IPS-NIHi11 (cell line): ENCODE results near the gene SCNM1.
A peak's percentile ranks its signal among the peaks of the same experiment; 100 is the strongest.

Experiments used
- DNase-seq: peaks from one replicate; pipeline ENCODE4 v3.0.0; 2012; ENCODE audit warnings: mixed read lengths, low spot score

SCNM1 gene, protein sequence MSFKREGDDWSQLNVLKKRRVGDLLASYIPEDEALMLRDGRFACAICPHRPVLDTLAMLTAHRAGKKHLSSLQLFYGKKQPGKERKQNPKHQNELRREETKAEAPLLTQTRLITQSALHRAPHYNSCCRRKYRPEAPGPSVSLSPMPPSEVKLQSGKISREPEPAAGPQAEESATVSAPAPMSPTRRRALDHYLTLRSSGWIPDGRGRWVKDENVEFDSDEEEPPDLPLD

DNA sequence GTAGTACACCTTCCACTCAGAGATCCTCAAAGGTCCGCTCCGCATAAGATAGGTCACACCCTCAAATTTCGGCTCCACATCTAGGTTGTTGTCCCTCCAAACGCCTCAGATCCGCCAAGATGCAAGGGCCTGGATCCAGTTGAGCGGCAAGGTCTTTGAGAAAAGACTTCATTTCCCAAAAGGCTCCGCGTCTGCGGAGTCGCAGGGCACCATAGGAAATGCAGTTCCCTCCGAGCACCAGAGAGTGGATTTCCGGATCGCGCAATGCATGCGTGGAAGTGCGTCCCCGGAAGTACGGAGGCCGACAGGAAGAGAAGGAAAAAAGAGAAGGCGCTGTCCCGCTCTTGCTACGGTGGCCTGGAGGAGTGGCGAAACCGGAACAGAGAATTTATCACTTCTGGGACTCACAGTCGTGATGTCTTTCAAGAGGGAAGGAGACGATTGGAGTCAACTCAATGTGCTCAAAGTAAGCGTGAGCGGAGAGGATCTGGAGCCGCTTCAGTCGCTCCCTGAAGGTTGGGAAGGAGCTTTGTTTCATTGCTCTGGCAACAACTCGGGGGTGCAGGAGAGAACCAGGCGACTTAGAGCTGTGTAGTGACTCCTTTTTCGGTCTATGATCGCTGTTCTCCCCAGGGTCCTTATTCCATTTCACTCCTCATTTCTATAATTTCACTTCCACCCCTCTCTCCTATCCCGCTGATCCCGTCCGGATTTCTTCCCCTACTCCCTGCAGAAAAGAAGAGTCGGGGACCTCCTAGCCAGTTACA is at the start of gene SCNM1, which contains the start of gene LYSMD1:
Gene SCNM1 (plus strand): TSS at position 407 of the 767 bp plus-strand sequence. CDS start 9 bp downstream, at position 416.
Gene LYSMD1 (minus strand): TSS at position 165 of the 767 bp plus-strand sequence. CDS start 644 bp downstream, outside the sequence.
- peak; percentile 93 for DNase-seq

DNA sequence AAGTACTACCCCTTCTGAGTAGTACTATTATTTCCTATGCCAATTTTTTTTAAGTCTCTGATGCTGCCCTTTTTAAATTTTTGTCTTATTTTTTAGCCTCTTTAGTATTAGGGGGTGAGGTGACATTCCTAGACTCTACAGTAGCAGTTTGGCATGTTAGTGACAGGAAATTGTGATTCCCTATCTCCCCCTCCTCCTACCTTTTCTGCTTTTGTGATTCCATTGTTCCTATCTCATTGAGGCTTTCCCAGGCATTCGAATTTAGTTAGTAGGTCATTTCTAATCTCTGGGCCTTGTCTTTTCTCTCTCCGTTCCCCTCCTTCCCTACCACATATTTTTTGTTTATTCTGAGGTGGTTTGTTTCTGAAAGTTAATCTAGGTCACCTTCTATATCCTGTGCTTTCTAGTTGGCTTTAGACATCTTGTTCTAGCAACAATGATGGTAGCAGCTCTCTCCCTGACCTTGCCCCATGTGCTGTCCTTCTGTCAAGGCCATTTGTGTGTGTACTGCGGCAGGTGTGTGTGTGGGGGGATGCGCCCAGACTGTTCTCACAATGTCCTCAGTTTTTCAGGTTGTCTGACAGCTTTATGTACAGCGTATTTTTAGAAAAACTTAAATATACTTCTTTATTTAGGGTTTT is 41.1 kb upstream of the SCNM1 start:
- DNase-seq: no peak

DNA sequence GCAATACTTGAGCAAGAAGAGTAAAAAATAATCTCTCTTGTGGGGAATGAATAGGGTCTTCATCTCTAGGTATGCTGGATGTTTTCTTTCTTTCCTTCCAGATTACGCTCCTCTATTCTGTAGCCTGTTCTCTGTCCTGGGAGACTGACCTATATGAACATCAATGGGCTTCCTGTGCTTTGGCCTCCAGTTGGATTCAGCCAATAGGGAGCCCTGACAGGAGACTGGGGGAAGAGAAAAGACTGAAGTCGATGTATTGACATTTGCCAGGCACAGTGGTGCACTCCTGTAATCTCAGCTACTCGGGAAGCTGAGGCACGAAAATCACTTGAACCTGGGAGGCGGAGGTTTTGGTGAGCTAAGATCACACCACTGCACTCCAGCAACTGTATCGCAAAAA is 37.1 kb upstream of the SCNM1 start:
- no peak for DNase-seq

DNA sequence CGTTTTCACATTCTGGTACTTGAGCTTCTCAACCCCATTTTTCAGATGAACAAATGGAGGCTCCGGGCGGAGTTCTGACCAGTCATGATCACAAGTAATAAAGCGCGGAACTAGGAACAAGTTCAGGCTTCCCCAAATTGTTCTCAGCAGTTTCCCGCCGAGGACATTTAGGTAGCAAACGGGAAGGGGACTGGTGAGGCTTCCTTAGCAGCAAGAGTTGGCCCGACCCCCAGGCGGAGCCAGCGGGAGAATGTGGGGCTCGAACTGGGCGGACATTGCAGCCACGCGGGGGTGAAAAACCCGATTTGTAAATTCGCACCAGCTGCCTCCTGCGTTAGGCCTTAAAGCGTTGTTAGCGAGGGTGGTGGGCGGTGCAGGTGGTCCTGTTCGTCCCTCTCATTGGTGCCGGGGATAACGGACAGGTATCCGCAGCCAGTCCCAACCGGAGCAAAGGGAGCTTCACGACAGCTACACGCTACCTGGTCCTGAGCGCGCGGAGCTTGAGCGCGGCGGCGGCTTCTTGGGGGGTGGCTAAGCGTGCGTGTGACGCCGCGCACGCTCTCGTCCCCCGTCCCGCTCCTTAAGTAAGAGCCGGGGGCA is 34.9 kb upstream of the SCNM1 start:
- DNase-seq: peak; percentile 92

DNA sequence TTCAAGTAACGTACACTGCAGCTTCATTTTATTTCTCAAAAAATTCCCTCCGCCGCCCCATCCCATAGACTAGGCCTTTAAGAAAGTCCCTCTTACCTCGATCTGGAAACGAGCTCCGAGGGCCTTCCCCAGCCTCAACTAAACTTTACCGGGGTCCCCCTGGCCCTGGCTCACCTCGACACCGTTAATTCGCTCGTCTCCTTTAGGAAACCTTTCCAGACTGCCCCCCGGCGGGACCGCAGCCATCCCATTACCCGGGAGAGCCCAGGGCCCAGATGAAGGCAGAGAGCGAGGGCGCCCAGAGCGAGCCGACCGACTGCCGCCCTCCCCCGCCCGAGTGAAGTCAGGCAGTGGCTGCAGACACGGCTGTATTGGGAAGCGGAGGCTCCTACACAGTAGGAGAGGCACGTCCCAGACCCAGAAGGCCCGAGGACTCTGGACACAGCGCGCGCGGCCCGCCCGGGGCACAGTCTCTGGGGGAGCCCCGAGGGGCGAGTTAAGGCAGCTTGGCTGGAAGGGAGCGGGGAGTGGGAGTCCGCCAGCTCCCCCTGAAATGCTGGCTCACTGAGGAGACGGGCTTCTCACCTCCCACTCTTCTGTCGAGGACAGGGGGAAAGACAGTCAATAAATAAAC is 34.1 kb upstream of the SCNM1 start:
- DNase-seq: peak; percentile 50

DNA sequence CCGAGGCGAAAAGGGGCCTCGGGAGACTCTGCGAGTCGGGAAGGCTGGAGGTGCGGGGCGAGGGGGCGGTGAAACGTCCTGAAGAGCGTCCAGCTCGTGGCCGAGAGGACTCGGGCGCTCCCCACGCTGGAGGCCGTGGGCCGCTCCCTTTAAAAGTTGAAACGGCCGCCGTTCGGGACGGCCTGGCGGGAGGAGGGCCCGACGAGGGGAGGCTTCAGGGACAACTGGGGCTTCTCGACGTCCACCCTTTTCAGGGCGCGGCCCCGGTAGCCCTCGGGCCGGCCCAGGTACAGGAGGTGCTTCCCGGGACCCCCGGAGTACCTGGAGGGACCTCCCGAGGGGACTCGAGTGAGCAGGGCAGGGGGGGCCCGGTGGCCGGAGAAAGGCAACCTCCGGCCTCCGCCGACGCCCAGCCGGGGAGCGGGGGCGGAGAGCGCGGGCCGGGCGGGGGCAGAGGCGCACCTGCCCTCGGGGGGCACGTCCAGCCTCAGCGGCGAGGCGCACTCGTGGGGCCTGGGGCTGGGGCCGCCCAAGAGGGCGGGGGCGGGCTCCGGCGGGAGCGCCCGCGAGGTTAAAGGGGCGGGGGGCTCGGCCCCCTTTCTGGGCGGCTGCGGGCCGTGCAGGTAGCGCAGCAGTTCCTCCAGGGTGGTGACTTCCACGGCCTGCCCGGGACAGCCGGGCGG is 33.5 kb upstream of the SCNM1 start:
- peak; percentile 52 for DNase-seq

DNA sequence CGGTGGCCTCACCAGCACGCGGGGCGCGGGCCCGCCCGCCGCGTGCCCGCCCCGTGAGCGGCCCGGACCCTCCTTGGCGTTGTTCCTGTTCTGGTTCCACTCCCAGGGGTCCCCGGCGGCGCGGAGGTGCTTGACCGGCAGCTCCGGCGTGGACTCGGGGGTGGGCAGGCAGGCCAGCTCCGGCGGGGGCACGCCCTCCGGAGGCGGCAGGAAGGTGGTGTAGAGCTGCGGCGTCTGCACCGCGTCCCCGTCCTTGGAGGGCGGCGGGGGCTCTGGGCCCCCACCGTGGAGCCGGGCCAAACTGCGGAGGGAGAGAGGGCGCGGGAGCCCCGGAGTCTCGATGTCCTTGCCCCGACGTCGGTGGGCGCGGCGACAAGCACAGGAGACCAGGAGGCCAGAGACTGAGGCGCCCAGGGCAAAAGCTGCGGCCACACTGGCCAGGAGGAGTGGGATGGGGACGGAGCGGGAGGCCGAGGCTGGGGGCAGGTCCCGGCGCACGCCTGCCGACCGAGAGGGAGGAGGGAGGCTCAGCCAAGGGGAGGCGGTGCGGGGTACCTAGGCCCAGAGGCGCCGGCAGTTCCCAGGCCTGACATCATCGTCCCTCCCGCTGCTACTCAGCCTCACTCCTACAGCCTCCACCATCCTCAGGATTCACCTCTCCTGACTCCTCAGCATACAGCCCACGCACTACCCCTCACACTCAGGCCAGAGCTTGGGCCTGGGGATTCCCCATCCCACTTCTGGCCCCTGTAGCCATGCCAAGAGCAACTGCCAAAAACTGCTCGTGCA is 32.7 kb upstream of the SCNM1 start:
- DNase-seq: peak; percentile 69

DNA sequence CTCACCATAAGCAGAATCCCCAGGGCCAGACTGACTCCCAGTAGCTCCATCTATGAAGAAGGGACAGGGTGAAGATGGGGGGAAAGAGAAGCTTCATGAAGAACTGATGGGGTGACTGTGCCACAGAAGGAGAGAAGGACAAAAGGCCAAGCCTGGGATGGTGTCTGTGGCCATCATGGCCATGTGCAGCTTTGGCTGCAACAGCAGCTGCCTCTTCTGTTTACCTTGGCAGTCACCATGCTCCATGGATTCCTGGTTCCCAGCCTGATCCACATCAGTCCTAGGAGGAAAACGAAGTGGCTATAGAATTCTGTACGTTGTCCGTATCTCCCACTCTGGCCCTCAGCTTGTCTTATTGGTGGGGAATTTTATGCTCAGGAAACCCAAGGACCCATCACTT is 31.5 kb upstream of the SCNM1 start:
- no peak for DNase-seq

DNA sequence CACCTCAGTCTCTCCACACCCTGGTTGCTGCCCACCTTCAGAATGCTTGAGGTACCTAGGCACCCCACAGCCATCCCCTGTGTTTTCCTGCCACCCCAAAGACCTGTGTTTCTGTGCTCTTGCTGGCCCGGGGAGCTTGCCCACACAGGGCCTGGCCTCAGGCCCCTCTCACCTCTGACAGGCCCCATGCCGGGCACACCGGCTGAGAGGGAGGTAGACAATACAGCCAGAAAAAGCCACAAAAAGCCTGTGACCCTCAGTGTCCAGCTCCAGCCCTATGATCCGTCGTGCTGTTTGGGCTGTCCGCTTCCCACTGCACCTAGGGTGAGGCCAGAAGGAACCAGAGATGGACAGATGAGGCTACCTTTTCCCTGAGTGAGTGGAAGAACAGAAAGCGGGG is 31.0 kb upstream of the SCNM1 start:
- DNase-seq: no peak

DNA sequence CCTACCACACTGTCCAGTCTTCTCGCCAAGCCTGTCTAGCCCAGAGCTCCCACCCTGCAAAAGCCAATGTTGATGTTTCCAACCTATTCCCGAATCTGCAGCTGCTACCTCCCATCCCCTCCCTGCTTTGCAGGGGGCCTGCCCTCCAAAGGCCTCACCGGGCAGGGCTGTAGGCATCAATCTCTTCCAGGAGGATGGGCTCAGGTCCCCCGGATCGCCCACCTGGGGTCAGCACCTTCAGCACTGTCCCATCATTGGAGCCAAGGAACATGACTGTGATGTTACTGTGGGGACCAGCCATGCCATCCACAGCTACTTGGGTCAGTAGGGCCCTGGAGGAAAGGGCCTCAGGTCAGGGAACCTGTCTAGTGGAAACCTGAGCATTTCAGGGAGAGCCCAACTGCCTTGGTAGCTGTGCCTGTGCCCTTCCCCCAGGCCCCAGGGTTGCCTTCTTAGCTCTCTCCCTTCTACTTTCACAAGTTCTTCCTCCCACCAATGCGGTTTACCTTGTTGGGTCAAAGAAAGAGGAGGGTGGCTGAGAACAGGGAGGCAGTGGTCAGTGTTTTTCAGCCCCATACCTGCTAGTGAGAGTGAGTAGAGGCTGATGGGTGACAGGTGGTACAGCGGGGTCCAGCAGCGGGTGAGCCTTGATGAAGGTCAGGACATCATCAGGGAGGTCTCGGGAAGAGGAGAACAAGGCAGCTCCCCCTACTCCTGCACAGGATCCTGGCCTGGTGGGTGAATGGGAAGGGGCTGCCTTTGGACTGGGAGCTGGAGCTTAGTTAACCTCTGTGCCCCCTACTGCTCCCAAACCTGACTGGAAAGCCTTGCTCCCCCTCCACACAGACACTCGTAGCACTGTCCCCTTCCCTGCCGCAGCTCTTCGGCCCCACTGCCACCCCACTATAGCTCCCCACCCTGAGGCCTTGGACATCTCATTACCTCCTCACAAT is 30.2 kb upstream of the SCNM1 start:
- DNase-seq: no peak

DNA sequence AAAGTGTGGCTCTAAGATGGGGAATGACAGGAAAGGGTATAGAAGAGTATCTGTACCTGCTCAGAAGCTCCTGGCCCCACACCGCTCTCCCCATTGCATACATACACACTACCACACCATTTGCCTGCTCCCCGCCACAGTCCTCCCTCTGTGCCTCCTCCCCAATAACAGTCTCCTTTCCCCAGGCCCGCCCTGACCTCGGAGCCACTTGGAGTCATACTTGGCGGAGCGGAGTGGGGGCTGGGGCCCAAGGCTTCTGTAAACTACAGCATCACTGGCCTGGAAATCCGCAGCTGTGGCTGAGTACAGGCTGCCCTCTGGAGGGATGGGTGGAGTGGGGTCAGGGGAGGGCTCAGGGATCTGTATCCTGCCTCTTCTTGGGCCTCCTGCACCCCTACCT is 28.2 kb upstream of the SCNM1 start:
- DNase-seq: no peak

DNA sequence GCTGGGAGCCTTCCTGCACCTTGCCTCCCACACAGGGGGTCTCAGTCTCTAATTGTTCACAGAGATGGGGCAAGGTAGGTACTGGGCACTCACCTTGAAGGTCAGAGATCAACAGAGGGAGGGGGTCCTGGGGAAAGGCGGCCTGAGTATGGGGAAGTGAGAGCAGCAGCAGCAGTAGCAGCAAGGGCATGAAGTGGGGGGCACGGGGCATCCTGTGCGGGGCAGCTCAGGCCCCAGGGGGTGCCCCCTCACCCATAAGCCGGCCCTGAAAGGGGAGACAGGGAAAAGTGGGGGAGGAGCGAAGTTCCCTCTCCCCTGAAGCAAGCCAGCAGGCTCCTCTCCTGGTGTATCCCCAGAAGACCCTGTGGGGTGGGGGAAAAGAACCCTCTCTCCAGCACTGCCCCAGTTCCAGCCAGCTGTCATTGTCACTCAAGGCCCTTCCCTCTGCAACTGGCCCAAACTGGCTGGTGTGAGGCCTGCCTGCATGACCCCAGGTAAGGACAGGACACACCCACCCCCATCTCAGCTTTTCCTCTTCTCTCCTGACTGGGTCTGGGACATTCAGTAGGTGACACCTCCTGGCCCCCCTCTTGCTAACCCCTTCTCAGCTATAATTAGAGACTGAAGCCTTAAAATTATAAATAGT is 23.4 kb upstream of the SCNM1 start:
- DNase-seq: no peak

DNA sequence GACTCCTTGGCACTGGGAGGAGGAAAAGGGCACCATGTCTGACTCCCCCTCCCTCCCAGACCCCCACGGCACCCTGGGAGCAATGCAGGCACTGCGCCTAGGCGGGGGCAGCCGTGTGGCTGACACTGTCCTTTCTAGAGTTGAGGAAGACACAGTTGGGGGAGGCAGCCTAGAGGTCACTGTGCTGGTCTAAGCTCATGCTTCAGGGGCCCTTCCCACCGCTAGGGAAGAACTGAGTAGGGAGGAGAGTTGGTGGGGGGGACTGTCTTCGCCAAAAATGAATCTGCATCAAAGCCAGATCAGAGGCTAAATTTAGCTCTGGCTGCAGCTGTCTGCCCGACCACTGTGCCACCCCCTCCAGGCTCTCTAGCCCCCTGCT is 22.9 kb upstream of the SCNM1 start:
- DNase-seq: no peak

DNA sequence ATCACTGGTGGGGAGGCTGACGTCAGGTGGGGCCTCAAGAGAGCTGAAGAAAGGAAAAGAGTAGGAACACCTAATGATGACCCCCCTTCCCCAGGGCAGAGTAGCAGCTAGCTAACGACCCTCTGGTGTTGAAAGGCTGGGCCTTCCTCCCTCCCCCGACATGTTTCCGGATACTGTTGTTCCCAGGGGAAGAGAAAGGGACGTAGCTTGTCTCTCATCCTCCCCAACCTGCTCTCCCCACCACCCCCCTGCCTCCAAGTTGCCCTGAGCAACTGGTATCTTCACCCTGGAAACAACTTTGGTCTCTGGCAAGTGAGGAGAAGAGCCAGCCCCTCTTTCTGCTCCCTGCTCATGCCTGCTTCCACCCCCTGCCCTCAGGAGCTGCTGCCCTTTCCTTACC is 22.0 kb upstream of the SCNM1 start:
- no peak for DNase-seq

DNA sequence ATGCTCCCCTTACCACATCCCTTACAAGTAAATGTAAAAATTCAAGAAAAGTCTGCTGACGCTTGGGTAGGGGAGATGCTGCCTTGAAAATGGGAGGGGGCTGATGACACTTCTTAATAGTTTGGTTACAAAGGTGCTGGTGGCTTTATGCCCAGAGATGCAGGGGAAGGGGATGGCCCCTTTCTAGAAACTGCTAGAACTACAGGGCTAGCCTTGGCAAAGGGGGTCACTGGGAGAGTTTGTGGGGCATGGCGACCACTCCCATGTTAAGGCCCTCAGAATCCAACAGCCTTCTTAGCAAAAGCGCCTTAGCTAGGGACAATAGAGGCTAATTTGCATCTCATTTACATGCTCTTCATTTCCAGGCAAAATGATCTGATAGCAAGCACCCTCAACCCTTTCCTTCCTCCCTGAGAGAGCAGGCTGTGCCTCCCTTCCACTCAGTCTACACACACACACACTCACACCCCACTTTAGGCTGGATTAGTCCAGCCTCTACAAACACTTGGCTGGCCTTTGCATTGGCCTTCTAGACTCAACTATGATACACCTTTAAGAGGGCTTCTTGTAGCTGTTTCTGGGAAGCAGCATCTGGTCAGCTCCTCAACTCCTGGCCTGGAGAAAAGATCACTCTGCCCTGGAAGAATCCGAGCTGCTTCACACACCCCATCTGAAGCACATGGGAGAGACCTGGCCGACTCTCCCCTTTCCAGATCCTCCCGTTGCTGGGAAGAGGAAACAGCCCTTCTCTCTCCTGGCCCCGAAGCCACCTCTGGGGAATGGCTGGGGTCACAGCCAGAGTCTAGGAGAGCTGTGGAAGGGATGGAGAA is 21.3 kb upstream of the SCNM1 start:
- no peak for DNase-seq

DNA sequence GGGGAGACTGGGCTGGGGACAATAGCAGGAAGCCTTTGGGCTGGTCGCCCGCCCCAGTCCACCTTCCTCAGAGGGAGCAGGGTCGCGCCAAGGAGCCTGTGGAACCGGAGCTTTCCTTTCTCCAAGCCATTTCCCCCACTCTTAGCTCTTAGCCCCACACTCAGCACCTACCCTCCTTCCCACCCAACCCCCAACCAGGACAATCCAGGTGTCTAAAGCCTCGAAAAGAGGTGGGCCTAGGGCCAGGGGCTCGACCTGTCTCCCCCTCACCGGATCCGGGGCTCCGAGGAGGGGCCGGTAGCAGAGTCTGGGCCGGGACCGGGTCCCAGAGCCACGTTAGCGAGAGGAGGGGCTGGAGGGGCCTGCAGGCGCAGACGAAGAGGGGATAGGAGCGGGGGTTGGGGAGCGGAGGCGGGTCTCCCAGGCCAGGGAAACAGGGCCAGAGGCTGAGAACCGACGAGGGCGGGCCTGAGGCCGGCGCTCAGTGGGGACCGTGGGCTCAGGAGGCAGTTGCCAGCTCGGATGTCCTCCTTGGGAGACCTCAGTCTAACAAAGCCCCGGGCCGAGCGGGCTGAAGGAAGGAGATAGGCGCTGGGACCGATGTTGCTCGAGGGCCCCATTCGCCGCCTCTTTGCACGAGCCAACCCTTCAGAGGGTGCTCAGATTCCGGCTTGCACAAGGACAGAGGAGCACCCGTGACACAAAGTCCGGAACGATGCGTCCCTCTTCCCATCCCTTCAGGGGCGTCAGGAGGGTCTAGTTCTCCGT is 20.5 kb upstream of the SCNM1 start:
- DNase-seq: peak; percentile 42

DNA sequence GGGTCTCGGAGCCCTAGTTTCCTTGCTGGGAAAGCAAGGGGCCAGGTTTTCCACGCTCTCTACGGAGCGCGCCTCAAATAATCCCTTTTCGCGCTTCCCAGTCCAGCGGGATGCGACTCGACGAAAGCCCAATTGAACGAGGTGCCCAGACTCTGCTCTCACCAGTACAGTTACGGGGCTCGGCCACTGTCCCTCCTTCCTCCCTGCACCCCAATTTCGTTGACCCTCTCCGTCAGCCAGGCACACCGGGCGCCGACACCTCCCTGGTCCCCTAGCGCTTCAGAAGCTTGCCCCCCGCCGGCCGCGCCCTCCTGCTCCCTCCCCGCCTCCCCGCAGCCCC is 19.9 kb upstream of the SCNM1 start:
- DNase-seq: no peak
